Thyroid gland (tissue), 4 donors: ENCODE data around the gene ZNF326. TPM values are rescaled to one million over a fixed set of nuclear protein-coding genes. Genes with fewer than 3 reads are reported as not detected.

Source experiments
- DNase-seq, 2 donors: peaks; one replicate each; pipeline ENCODE4 v3.0.0-alpha.2; 2019
- H3K27ac ChIP-seq, 3 donors: fragments of 200-600 bp; sonication (generic); 1 replicate in 2 of 3; 2 replicates in 1 of 3; pipeline ENCODE4 v1.5.1; 2016 to 2019; ENCODE audit warnings: mild to moderate bottlenecking in 1 of 3, moderate library complexity in 1 of 3
- H3K27me3 ChIP-seq: fragments of 200-600 bp; sonication (generic); one replicate; pipeline ENCODE4 v1.5.1; 2019
- H3K36me3 ChIP-seq, 2 donors: fragments of 200-600 bp; sonication (generic); one replicate each; pipeline ENCODE4 v1.5.1; 2016 to 2019
- H3K4me1 ChIP-seq, 2 donors: fragments of 200-600 bp; sonication (generic); one replicate each; pipeline ENCODE4 v1.5.1; 2017 to 2019
- H3K4me3 ChIP-seq, 3 donors: fragments of 200-600 bp; sonication (generic); replicated peaks in 1 of 3; 1 replicate in 2 of 3; 2 replicates in 1 of 3; pipeline ENCODE4 v1.5.1; 2016; ENCODE audit warnings: mild to moderate bottlenecking in 1 of 3
- H3K9me3 ChIP-seq: fragments of 200-600 bp; sonication (generic); one replicate; pipeline ENCODE4 v1.5.1; 2017
- CTCF ChIP-seq, 6 experiments: fragments of 200-600 bp in 3 of 6; fragments of 450-650 bp in 3 of 6; sonication (generic) in 3 of 6; IDR thresholded peaks; one replicate each; pipeline ENCODE4 v1.5.1; 2016 to 2019; ENCODE audit warnings: antibody characterized with exemption in 6 of 6, mild to moderate bottlenecking in 2 of 6, inconsistent platforms in 1 of 6, moderate library complexity in 1 of 6
- POLR2A ChIP-seq, 2 donors: fragments of 450-650 bp; IDR thresholded peaks; one replicate each; pipeline ENCODE4 v1.6.1; 2017; ENCODE audit warnings: antibody characterized with exemption in 2 of 2, mild to moderate bottlenecking in 2 of 2, moderate library complexity in 1 of 2
- WGBS, 2 donors: methylation state at CpG; one replicate each; pipeline ENCODE4 v1.1.5; 2017; 5-methylcytosine and 5-hydroxymethylcytosine counted together
- intact Hi-C: fragments of 100-400 bp; cut with DNase I; formaldehyde crosslinking; loops from one replicate; pipeline ENCODE4 v1.15.1; 2023
- total RNA-seq, 4 donors: library from RNA; depleted of rRNA; stranded (reverse); fragments of >200 nt; gene quantifications; one replicate each; pipeline ENCODE4 v1.2.3, GENCODE V29; 2016

Gene ZNF326
- total RNA-seq, 4 donors from 2014 or later, result 19.5 to 34.2 (median 21.5) TPM

GRCh38 chr1:89949991-89950624 lies 44.8 kb upstream of the ZNF326 start:
- TF ChIP-seq POLR2A (IDR thresholded peaks at IDR 0.05), result no peak
- TF ChIP-seq CTCF (IDR thresholded peaks at IDR 0.05), result no peak
- Histone ChIP-seq H3K4me1 (peaks cover 19 to 21% of the 10 kb centered on the region in 2 donors), H3K4me3 (no peak overlapping the region), H3K27me3 (no peaks in the 10 kb centered on the region), H3K36me3 (no peaks in the 10 kb centered on the region), H3K27ac (no peak overlapping the region), H3K9me3 (no peaks in the 10 kb centered on the region)
- no peak for DNase-seq
- intact Hi-C loops, result loop anchor here (10.0 kb wide), 1 partner anchor 145 kb away; no protein-coding TSS in a partner anchor
- 4 to 25% methylated on average over 1 of the region's 1 CpG for WGBS, 2 donors

GRCh38 chr1:89950703-89951102 lies 44.2 kb upstream of the ZNF326 start:
- 96 to 97% methylated on average over 2 of the region's 2 CpGs for WGBS, 2 donors
- no peak overlapping the region for H3K4me3 ChIP-seq
- intact Hi-C loops, result loop anchor here (10.0 kb wide), 1 partner anchor 146 kb away; no protein-coding TSS in a partner anchor
- no peak overlapping the region for H3K27ac ChIP-seq
- H3K4me1 ChIP-seq, result peaks cover 19 to 21% of the 10 kb centered on the region in 2 donors
- TF ChIP-seq CTCF (IDR thresholded peaks at IDR 0.05) (no peak), POLR2A (IDR thresholded peaks at IDR 0.05) (no peak)
- no peaks in the 10 kb centered on the region for H3K36me3 ChIP-seq
- H3K9me3 ChIP-seq, result no peaks in the 10 kb centered on the region
- no peak for DNase-seq
- no peaks in the 10 kb centered on the region for H3K27me3 ChIP-seq

- H3K4me1 ChIP-seq, result peaks cover 19 to 21% of the 10 kb centered on the region in 2 donors
- 79 to 82% methylated on average over 5 of the region's 5 CpGs for WGBS, 2 donors
- intact Hi-C loops, result loop anchor here (10.0 kb wide), 1 partner anchor 147 kb away; no protein-coding TSS in a partner anchor
- DNase-seq, result no peak
- H3K9me3 ChIP-seq, result no peaks in the 10 kb centered on the region
- H3K27ac ChIP-seq, result peak overlapping the region in 2 of 3 donors; percentile 8 to 91
- H3K36me3 ChIP-seq, result no peaks in the 10 kb centered on the region
- H3K4me3 ChIP-seq, result no peak overlapping the region
- no peaks in the 10 kb centered on the region for H3K27me3 ChIP-seq
- TF ChIP-seq CTCF (IDR thresholded peaks at IDR 0.05), result no peak
- no peak for TF ChIP-seq POLR2A (IDR thresholded peaks at IDR 0.05)
Measured at GRCh38 chr1:89951766-89952604, 42.9 kb upstream of the ZNF326 start.

- intact Hi-C loops, result loop anchor here (10.0 kb wide), 1 partner anchor 148 kb away; no protein-coding TSS in a partner anchor
- Histone ChIP-seq H3K4me3 (no peak overlapping the region), H3K36me3 (no peaks in the 10 kb centered on the region), H3K4me1 (peaks cover 19 to 21% of the 10 kb centered on the region in 2 donors), H3K27ac (peak overlapping the region; percentile 8 to 91 (median 47)), H3K27me3 (no peaks in the 10 kb centered on the region), H3K9me3 (no peaks in the 10 kb centered on the region)
- TF ChIP-seq POLR2A (IDR thresholded peaks at IDR 0.05) (no peak), CTCF (IDR thresholded peaks at IDR 0.05) (no peak)
- DNase-seq, result no peak
- WGBS, 2 donors, result 89 to 100% methylated on average over 2 of the region's 2 CpGs
Measured at GRCh38 chr1:89952605-89953130, 42.2 kb upstream of the ZNF326 start.
